Endothelial cell (in vitro differentiated cells): ENCODE results near the gene SLC22A14. TPM values are rescaled to one million over a fixed set of nuclear protein-coding genes. Genes with fewer than 3 reads are reported as not detected.

Source experiments
- DNase-seq: peaks from one replicate; pipeline ENCODE4 v3.0.0; 2021; ENCODE audit warnings: low spot score
- H3K27ac Mint-ChIP-seq: one replicate; pipeline ENCODE4 v1.8.0; 2021; ENCODE audit warnings: mixed read lengths, inconsistent platforms; ENCODE audit not compliant: unreplicated experiment
- H3K27me3 Mint-ChIP-seq: one replicate; pipeline ENCODE4 v1.8.0; 2021; ENCODE audit warnings: mild to moderate bottlenecking, moderate library complexity, mixed read lengths, inconsistent platforms; ENCODE audit not compliant: unreplicated experiment
- H3K36me3 Mint-ChIP-seq: one replicate; pipeline ENCODE4 v1.8.0; 2021; ENCODE audit warnings: mild to moderate bottlenecking, low read depth, mixed read lengths, inconsistent platforms; ENCODE audit not compliant: unreplicated experiment
- H3K4me1 Mint-ChIP-seq: one replicate; pipeline ENCODE4 v1.8.0; 2021; ENCODE audit warnings: mild to moderate bottlenecking, mixed read lengths, inconsistent platforms; ENCODE audit not compliant: unreplicated experiment
- H3K4me3 Mint-ChIP-seq: one replicate; pipeline ENCODE4 v1.8.0; 2021; ENCODE audit warnings: mild to moderate bottlenecking, mixed read lengths, inconsistent platforms; ENCODE audit not compliant: unreplicated experiment
- H3K9me3 Mint-ChIP-seq: one replicate; pipeline ENCODE4 v1.8.0; 2021; ENCODE audit warnings: mixed read lengths, inconsistent platforms; ENCODE audit not compliant: unreplicated experiment
- total RNA-seq: library from RNA; stranded (reverse); fragmentation: NEBNext Ultra II Directional; extraction: Animal tissue kit (Norgen Biotek cat#: 25700); gene quantifications from one replicate; pipeline ENCODE4 v1.2.1, GENCODE V29; 2021; ENCODE audit not compliant: unreplicated experiment
- TF ChIP-seq, protein P1 (sequence below): fragments of 200-600 bp; sonication (generic); IDR thresholded peaks from one replicate; pipeline ENCODE4 v1.5.0; 2021; ENCODE audit warnings: antibody characterized with exemption; ENCODE audit not compliant: unreplicated experiment

Gene SLC22A14
- total RNA-seq, 1 donor from 2014 or later: 0.36 TPM

DNA sequence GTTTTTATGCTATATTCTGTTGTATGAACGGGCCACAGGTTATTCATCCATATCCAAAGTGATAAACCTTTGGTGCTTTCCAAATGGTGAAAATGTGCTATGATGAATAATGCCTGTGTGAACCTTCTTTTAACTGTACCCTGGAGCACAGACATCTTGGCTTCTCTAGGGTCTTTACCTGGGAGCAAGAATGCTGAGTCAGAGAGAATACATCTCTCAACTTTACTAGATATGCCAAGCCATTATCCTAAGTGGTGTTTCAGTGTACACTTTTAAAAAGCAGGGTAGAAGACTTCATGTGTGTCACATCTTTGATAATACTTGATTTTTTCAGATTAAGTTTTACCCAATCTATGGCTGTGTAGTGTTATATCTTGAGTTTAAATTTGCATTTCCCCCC, 41.0 kb downstream of the SLC22A14 start:
- no peak overlapping the region for H3K4me3 Mint-ChIP-seq
- TF ChIP-seq, protein P1, sequence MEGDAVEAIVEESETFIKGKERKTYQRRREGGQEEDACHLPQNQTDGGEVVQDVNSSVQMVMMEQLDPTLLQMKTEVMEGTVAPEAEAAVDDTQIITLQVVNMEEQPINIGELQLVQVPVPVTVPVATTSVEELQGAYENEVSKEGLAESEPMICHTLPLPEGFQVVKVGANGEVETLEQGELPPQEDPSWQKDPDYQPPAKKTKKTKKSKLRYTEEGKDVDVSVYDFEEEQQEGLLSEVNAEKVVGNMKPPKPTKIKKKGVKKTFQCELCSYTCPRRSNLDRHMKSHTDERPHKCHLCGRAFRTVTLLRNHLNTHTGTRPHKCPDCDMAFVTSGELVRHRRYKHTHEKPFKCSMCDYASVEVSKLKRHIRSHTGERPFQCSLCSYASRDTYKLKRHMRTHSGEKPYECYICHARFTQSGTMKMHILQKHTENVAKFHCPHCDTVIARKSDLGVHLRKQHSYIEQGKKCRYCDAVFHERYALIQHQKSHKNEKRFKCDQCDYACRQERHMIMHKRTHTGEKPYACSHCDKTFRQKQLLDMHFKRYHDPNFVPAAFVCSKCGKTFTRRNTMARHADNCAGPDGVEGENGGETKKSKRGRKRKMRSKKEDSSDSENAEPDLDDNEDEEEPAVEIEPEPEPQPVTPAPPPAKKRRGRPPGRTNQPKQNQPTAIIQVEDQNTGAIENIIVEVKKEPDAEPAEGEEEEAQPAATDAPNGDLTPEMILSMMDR: no peak
- no peak for DNase-seq
- peaks cover 6% of the 10 kb centered on the region for H3K27me3 Mint-ChIP-seq
- H3K4me1 Mint-ChIP-seq: no peaks in the 10 kb centered on the region
- no peaks in the 10 kb centered on the region for H3K9me3 Mint-ChIP-seq
- peaks cover 3% of the 10 kb centered on the region for H3K36me3 Mint-ChIP-seq
- H3K27ac Mint-ChIP-seq: no peak overlapping the region

DNA sequence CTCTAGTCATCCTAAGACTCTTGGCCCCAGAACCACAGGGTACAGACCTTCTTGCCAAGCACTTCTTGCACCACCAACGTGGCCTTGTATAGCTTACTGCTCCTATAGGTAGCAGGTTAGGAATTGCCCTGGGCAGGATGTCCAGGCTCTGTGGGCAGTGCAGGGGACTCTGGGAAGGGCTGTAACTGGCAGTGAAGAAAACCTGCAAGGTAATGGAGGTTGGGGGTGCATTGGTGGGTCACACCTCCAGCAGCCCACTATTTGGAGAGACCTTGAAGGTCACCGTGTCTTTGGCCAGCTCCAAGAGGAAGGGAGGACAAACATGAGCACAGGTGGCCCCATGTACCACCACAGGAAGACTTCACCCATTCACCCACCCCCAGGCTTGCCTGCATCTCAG, 43.2 kb downstream of the SLC22A14 start:
- Mint-ChIP-seq H3K4me1 (no peaks in the 10 kb centered on the region), H3K4me3 (no peak overlapping the region), H3K27me3 (peaks cover 6% of the 10 kb centered on the region), H3K27ac (no peak overlapping the region), H3K9me3 (no peaks in the 10 kb centered on the region), H3K36me3 (peaks cover 3% of the 10 kb centered on the region)
- TF ChIP-seq, protein P1: no peak
- no peak for DNase-seq

- DNase-seq: no peak
- H3K27ac Mint-ChIP-seq: no peak overlapping the region
- no peak overlapping the region for H3K4me3 Mint-ChIP-seq
- TF ChIP-seq, protein P1: no peak
- peaks cover 3% of the 10 kb centered on the region for H3K36me3 Mint-ChIP-seq
- H3K4me1 Mint-ChIP-seq: no peaks in the 10 kb centered on the region
- H3K9me3 Mint-ChIP-seq: no peaks in the 10 kb centered on the region
- peaks cover 4% of the 10 kb centered on the region for H3K27me3 Mint-ChIP-seq
Measured at GRCh38 chr3:38327335-38328009, 45.4 kb downstream of the SLC22A14 start.

DNA sequence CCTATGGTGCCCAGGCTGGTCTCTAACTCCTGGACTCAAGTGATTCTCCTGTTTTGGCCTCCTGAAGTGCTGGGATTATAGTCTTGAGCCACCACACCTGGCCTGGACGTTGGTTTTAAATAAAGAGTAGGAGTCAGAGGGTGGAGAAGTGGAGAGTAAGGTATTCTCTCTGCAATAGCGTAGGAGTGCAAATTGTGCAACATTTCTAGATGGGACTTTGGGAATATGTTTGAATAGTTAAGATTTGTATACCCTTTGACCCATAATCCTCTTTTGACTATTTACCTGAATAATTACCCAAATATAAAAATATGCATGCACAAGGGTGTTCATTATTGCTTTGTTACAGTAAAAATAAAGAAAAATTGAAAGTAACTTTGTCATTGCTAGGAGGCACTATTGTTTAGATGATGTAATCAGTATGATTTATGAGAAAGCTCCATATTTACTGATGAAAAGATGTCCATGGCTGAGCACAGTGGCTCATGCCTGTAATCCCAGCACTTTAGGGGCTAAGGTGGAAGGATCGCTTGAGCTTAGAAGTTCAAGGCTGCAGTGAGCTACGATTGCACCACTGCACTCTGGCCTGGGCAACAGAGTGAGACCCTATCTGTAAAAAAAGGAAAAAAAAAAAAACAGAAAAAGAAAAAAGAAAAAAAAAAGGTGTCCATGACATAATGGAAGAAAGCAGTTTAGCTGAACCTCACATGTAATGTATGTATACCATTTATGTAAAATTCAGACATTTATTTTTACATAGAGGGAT, 49.3 kb downstream of the SLC22A14 start:
- no peak overlapping the region for H3K4me3 Mint-ChIP-seq
- peaks cover 5% of the 10 kb centered on the region for H3K27me3 Mint-ChIP-seq
- H3K36me3 Mint-ChIP-seq: peaks cover 3% of the 10 kb centered on the region
- H3K9me3 Mint-ChIP-seq: no peaks in the 10 kb centered on the region
- TF ChIP-seq, protein P1: no peak
- no peak for DNase-seq
- no peaks in the 10 kb centered on the region for H3K4me1 Mint-ChIP-seq
- no peak overlapping the region for H3K27ac Mint-ChIP-seq

- Mint-ChIP-seq H3K27ac (no peak overlapping the region), H3K27me3 (peaks cover 1% of the 10 kb centered on the region), H3K4me1 (no peaks in the 10 kb centered on the region), H3K9me3 (no peaks in the 10 kb centered on the region), H3K36me3 (peaks cover 3% of the 10 kb centered on the region), H3K4me3 (no peak overlapping the region)
- TF ChIP-seq, protein P1: no peak
- no peak for DNase-seq
Measured at GRCh38 chr3:38332201-38332600, 50.1 kb downstream of the SLC22A14 start.
